Activated T-helper 9 cell treated with anti-CD3 and anti-CD28 coated beads, Interleukin-2, amount 50 U/mL, for 16 hours (primary cell): Measurements from ENCODE around the gene KRT82.

Experiments
- DNase-seq: peaks from one replicate; pipeline ENCODE4 v3.0.0-alpha.2; 2020; ENCODE audit warnings: low read depth

Gene KRT82

GRCh38 chr12:52383331-52383730 is 22.8 kb downstream of the KRT82 start:
- no peak for DNase-seq

- DNase-seq: no peak
Observed at GRCh38 chr12:52382854-52383253, 23.3 kb downstream of the KRT82 start.

- DNase-seq: no peak
Observed at GRCh38 chr12:52381206-52381605, 24.9 kb downstream of the KRT82 start.

- no peak for DNase-seq
Observed at GRCh38 chr12:52380271-52380694, 25.9 kb downstream of the KRT82 start.

- no peak for DNase-seq
Observed at GRCh38 chr12:52379536-52379935, 26.6 kb downstream of the KRT82 start.

GRCh38 chr12:52378091-52378490 is 28.0 kb downstream of the KRT82 start:
- DNase-seq: no peak

- DNase-seq: no peak
Observed at GRCh38 chr12:52377266-52377665, 28.9 kb downstream of the KRT82 start.

- no peak for DNase-seq
Observed at GRCh38 chr12:52372216-52373154, 33.6 kb downstream of the KRT82 start.

- DNase-seq: no peak
Observed at GRCh38 chr12:52371716-52372115, 34.4 kb downstream of the KRT82 start.

- no peak for DNase-seq
Observed at GRCh38 chr12:52370926-52371608, 35.1 kb downstream of the KRT82 start.

- no peak for DNase-seq
Observed at GRCh38 chr12:52369809-52370208, 36.3 kb downstream of the KRT82 start.

GRCh38 chr12:52369211-52369610 is 36.9 kb downstream of the KRT82 start:
- no peak for DNase-seq

GRCh38 chr12:52368508-52368907 is 37.6 kb downstream of the KRT82 start:
- DNase-seq: no peak

- no peak for DNase-seq
Observed at GRCh38 chr12:52367876-52368275, 38.3 kb downstream of the KRT82 start.

GRCh38 chr12:52366738-52367485 is 39.2 kb downstream of the KRT82 start, which contains the start of gene KRT85:
Gene KRT85, minus strand, starts transcription at chr12:52367481. Its CDS starts 76 bp downstream, at chr12:52367405.
- no peak for DNase-seq

GRCh38 chr12:52364901-52365489 is 41.1 kb downstream of the KRT82 start:
- DNase-seq: no peak

- no peak for DNase-seq
Observed at GRCh38 chr12:52364061-52364460, 42.1 kb downstream of the KRT82 start.

- no peak for DNase-seq
Observed at GRCh38 chr12:52363111-52363679, 42.9 kb downstream of the KRT82 start.

- DNase-seq: no peak
Observed at GRCh38 chr12:52362118-52362726, 43.9 kb downstream of the KRT82 start.

GRCh38 chr12:52361553-52361952 is 44.6 kb downstream of the KRT82 start:
- no peak for DNase-seq

- DNase-seq: no peak
Observed at GRCh38 chr12:52360663-52361271, 45.4 kb downstream of the KRT82 start.
